Stomach (tissue), 4 donors: ENCODE measurements around the gene APEX1.

Experiments
- CTCF ChIP-seq, 7 experiments: fragments of 450-650 bp in 4 of 7; fragments of 200-600 bp in 3 of 7; sonication (generic) in 3 of 7; IDR thresholded peaks; one replicate each; pipeline ENCODE4 v1.5.1; 2016 to 2019; ENCODE audit warnings: antibody characterized with exemption in 7 of 7, control low read depth in 2 of 7, mild to moderate bottlenecking in 1 of 7
- POLR2A ChIP-seq, 4 donors: fragments of 450-650 bp; IDR thresholded peaks; one replicate each; pipeline ENCODE4 v1.6.1; 2016; ENCODE audit warnings: antibody characterized with exemption in 4 of 4, control low read depth in 2 of 4, mild to moderate bottlenecking in 1 of 4, moderate library complexity in 1 of 4
- POLR2AphosphoS5 ChIP-seq, 3 donors: sonication (generic); formaldehyde crosslinking; IDR thresholded peaks; one replicate each; pipeline ENCODE4 v1.6.1; 2016; ENCODE audit warnings: antibody characterized with exemption in 3 of 3

GRCh38 chr14:20455355-20456300 is 602 bp downstream of the APEX1 start:
- TF ChIP-seq CTCF (IDR thresholded peaks at IDR 0.05) (no peak), POLR2AphosphoS5 (IDR thresholded peaks at IDR 0.05) (no peak), POLR2A (IDR thresholded peaks at IDR 0.05) (no peak)
